HG02610 (cell line): ENCODE measurements around the gene TLK2.
"Not testable (repeated sequence)": the region's sequence is repeated elsewhere in the genome, so short reads cannot be mapped to it uniquely, and the experiment has no call there.

ENCODE experiments used
- ATAC-seq: cut with Tn5 transposase; IDR thresholded peaks from one replicate; pipeline ENCODE4 v1.9.1; 2021; ENCODE audit warnings: mild to moderate bottlenecking, moderate library complexity; ENCODE audit not compliant: unreplicated experiment

TLK2 gene

DNA sequence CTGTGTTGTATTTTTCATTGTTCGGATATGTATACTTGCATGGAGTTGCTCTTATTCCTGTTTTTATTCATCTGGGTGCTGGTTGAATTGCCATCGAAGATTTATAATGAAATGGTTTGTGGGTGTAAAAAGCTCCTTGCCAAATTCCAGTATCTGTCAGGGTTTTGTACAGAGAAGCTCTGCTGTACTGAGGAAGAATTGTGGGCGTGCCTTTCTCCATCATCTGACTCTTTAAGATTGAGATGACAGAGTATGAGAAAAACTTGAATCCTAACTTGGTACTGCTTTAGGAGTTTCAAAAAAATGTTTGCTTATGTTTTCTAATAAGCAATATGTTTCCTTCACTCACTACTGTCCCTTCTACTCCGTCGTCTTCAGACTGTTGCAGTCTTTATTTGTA lies 78.9 kb downstream of the TLK2 start:
- not testable (repeated sequence) for ATAC-seq

GRCh38 chr17:62558941-62559340 lies 80.3 kb downstream of the TLK2 start:
- ATAC-seq: not testable (repeated sequence)

- ATAC-seq: not testable (repeated sequence)
These were observed 82.3 kb downstream of the TLK2 start for GRCh38 chr17:62560971-62561370.

DNA sequence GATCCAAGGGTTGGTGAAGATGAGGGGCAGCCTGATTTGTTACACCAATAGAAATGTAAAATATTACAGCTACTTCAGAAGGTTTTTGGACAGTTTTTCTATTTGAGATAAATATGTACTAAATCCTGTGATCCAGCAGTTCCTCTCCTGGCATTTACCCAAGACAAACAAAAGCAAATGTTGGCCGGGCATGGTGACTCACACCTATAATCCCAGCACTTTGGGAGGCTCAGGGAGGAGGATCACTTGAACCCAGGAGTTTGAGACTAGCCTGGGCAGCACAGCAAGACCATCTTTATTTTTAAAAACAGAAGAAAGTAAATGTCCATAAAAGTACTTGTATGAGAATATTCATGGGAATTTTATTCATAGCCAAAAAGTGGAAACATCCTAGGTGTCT lies 84.0 kb downstream of the TLK2 start:
- no peak for ATAC-seq

DNA sequence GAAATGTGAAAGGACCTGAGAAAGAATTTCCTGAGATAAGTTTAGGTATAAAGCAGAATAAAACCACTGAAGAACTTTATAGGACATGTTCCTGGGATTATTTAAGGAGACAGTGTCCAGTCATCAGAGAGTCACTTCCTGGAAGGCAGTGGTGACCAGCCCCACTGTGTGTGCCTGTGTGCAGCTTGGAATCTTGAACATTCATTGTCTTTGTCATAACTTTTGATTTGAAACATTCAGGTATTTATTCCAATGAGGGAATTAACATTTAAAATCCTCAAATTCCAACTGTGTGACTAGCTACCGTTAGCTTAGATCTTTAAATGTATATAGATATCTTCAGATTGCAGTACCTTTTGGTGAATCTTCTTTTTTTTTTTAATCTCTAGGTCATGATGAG lies 87.2 kb downstream of the TLK2 start:
- ATAC-seq: no peak

GRCh38 chr17:62566996-62567578 lies 88.5 kb downstream of the TLK2 start:
- ATAC-seq: no peak

DNA sequence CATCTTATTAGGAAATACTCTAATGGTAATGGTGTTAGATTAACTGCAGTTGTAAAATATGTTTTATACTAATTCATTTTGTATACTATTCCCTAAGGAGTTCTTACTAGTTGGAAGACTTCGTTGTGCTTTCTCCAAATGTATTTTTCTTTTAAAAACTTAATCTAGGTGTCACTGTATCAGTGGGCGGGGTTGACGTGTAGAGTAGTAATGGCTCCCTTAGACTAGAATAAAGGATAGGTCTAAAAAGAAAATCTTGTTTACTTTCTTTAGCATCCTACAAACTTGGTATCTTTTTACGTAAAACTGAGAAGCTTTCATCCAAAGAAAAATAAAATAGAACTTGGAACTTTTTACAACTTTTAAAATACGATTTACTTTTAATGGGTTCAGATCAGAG lies 93.9 kb downstream of the TLK2 start:
- no peak for ATAC-seq

GRCh38 chr17:62572888-62573401 lies 94.3 kb downstream of the TLK2 start:
- no peak for ATAC-seq

DNA sequence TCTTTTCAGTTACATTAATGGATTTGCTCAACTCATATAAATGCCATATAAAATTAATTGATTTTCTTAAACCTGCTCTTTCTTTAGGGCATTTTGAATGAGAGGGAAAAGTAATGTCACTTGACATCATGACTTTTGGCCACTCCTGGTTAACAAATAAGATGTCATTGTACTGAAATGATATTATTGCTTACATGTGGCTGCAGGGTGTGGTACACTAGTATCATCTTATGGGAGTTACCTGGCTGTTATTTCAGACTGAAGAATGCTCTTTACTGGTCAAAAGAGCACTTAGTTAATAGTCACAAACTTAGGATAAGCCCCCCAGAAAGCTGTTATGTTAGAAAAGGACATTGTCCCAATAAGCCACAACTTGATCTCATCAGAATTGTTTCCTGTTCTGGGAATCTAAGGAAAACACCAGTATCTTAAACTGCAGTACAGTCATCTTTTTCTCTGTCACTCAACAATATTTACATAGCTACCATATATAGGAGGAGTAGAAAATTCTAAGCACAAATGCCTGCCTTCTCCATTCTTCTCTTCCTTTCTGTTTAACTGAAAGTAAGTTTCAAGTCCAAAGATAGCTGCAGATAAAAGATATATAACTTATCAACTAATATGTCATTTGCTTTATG lies 95.0 kb downstream of the TLK2 start:
- no peak for ATAC-seq

GRCh38 chr17:62576382-62576781 lies 97.8 kb downstream of the TLK2 start:
- no peak for ATAC-seq

- ATAC-seq: no peak
These were observed 100.3 kb downstream of the TLK2 start for GRCh38 chr17:62578757-62579487.

- no peak for ATAC-seq
These were observed 102.3 kb downstream of the TLK2 start for GRCh38 chr17:62580947-62581346.

- no peak for ATAC-seq
These were observed 103.1 kb downstream of the TLK2 start for GRCh38 chr17:62581764-62582163.

- ATAC-seq: no peak
These were observed 108.9 kb downstream of the TLK2 start for GRCh38 chr17:62587554-62587953.

GRCh38 chr17:62588109-62588508 lies 109.5 kb downstream of the TLK2 start:
- no peak for ATAC-seq

DNA sequence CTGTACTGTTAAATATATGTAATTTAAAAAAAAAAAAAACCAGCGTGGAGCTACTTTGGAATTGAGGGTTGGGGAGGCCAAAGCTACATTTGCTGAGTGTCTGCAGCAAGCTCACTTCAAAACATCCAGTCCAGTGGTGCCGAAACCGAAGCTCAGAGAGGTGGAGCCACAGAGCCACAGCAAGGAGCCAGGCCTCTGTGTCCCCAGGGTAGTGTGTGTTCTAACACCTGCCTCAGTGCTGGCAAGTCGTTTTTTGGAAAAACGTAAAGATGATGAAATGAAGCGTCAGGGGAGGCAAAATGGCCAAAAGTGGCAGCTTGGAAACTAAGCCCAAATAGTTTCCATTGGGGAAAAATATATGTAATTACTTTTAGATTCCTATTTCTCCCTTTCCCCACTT lies 112.7 kb downstream of the TLK2 start:
- ATAC-seq: no peak

DNA sequence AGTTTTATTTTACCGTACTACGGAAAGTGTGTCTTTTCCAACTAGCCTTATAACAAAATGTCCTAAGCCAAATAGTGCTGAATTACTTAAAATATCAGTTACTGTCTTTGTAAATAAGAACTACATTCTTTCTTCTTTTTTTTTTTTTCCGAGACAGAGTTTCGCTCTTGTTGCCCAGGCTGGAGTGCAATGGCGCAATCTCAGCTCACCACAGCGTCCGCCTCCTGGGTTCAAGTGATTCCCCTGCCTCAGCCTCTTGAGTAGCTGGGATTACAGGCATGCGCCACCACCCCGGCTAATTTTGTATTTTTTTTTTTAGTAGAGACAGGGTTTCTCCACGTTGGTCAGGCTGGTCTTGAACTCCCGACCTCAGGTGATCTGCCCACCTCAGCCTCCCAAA lies 113.2 kb downstream of the TLK2 start:
- ATAC-seq: not testable (repeated sequence)

DNA sequence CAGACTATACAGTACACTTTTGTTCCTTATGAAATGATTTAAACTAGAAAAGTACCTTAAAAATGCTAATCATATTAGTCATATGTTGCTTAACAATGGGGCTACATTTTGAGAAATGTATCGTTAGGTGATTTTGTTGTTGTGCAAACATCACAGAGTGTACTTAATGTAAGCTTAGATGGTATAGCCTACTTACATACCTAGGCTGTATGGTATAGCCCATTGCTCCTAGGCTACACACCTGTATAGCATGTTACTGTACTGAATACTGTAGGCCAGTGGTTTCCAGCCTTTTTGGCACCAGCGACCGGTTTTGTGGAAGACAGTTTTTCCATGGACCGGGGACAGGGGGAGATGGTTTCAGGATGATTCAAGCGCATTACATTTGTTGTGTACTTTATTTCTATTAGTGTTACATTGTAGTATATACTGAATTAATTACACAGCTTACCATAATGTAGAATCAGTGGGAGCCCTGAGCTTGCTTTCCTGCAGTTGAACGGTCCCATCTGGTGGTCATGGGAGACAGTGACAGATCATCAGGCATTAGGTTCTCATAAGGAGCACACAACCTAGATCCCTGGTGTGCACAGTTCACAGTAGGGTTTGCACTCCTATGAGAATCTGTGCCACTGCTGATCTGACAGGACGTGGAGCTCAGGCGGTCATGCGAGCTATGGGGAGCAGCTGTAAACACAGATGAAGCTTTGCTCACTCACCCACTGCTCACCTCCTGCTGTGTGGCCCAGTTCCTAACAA lies 113.9 kb downstream of the TLK2 start:
- no peak for ATAC-seq

DNA sequence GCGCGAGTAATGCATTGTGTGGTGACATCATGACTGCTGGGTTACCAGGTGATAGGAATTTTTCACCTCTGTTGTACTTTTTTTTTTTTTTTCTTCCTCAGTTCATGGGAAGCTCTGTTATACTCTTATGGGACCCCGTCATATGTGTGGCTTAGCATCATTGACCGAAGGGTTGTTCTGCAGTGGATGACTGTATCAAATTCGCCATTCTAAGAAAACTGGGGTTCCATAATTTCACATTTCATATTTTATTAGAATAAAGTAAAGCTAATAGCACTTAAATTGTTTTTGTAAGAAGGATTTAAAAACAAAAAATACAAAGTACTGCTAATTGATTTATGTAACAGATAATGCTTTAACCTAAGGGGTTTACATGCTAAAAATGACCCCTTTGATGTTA lies 116.9 kb downstream of the TLK2 start:
- no peak for ATAC-seq

DNA sequence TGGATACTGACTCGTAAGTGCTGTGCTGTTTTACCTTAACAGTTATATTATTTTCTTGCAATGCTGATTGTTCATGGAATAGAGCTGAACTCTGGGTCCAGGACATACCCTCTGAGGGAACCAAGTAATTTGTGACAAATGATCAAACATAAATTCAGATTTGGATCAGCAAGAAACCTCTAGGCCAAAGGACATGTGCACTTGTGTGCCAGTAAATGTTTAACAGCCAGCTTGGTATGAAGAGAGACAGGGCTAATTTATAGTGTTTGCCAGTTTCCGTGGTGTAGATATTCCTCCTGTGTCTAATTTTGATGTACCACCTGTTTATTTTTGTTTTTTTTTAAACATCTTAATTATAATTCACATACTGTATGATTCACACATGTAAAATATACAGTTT lies 118.0 kb downstream of the TLK2 start:
- ATAC-seq: no peak

DNA sequence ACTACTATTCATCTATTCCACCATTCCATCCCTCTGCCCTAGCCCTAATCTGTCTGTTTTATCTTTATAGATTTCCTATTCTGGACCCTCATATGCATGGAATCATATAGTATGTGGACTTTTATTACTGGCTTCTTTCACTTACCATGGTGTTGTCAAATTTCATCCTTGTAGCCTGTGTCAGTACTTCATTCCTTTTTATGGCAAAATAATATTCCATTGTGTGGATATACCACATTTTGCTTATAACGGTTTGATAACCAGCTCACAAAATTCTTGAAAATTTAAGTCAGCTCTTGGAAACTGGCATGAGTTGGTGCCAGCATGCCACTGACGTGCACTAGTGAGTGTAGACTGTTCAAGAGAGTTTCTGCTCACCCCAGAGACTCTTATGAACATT lies 118.5 kb downstream of the TLK2 start:
- no peak for ATAC-seq
